ENCODE measurements around the gene DIDO1.

DIDO1 gene

GRCh38 chr20:62929051-62929538 lies 2.8 kb upstream of the DIDO1 start:
- DNase-seq (ENCODE audit: low spot score), result no peak

- DNase-seq (ENCODE audit: low spot score), result no peak
Observed at GRCh38 chr20:62928246-62928939, 2.1 kb upstream of the DIDO1 start.

- DNase-seq (ENCODE audit: low spot score), result no peak
Observed at GRCh38 chr20:62927128-62927705, 912 bp upstream of the DIDO1 start.

GRCh38 chr20:62925420-62926228 lies 681 bp downstream of the DIDO1 start:
- peak; percentile 66 for DNase-seq (ENCODE audit: low spot score)

- DNase-seq (ENCODE audit: low spot score), result no peak
Observed at GRCh38 chr20:62925076-62925419, 1.3 kb downstream of the DIDO1 start.

GRCh38 chr20:62924442-62925075 lies 1.7 kb downstream of the DIDO1 start:
- peak; percentile 54 for DNase-seq (ENCODE audit: low spot score)

GRCh38 chr20:62923669-62924441 lies 2.5 kb downstream of the DIDO1 start:
- peak; percentile 65 for DNase-seq (ENCODE audit: low spot score)

GRCh38 chr20:62923059-62923668 lies 3.1 kb downstream of the DIDO1 start:
- DNase-seq (ENCODE audit: low spot score), result peak; percentile 68

GRCh38 chr20:62922451-62922921 lies 3.8 kb downstream of the DIDO1 start:
- DNase-seq (ENCODE audit: low spot score), result no peak

- DNase-seq (ENCODE audit: low spot score), result peak; percentile 86
Observed at GRCh38 chr20:62921119-62921687, 5.1 kb downstream of the DIDO1 start.

- DNase-seq (ENCODE audit: low spot score), result no peak
Observed at GRCh38 chr20:62920039-62920645, 6.2 kb downstream of the DIDO1 start.

- no peak for DNase-seq (ENCODE audit: low spot score)
Observed at GRCh38 chr20:62918831-62919230, 7.5 kb downstream of the DIDO1 start.

- DNase-seq (ENCODE audit: low spot score), result no peak
Observed at GRCh38 chr20:62918147-62918546, 8.2 kb downstream of the DIDO1 start.

- no peak for DNase-seq (ENCODE audit: low spot score)
Observed at GRCh38 chr20:62917720-62918119, 8.6 kb downstream of the DIDO1 start.

GRCh38 chr20:62916703-62917476 lies 9.4 kb downstream of the DIDO1 start:
- no peak for DNase-seq (ENCODE audit: low spot score)

GRCh38 chr20:62914970-62915457 lies 11.3 kb downstream of the DIDO1 start:
- DNase-seq (ENCODE audit: low spot score), result no peak

GRCh38 chr20:62914436-62914835 lies 11.9 kb downstream of the DIDO1 start:
- DNase-seq (ENCODE audit: low spot score), result no peak

- no peak for DNase-seq (ENCODE audit: low spot score)
Observed at GRCh38 chr20:62913043-62913630, 13.2 kb downstream of the DIDO1 start.

- DNase-seq (ENCODE audit: low spot score), result no peak
Observed at GRCh38 chr20:62911701-62912280, 14.5 kb downstream of the DIDO1 start.

Measured in RKO (cell line).